Right lobe of liver (tissue), 4 donors: Measurements from ENCODE around the gene RASL10A.

Experiments used
- POLR2A ChIP-seq: fragments of 450-650 bp; IDR thresholded peaks from one replicate; pipeline ENCODE4 v1.6.1; 2017; ENCODE audit warnings: antibody characterized with exemption, mild to moderate bottlenecking
- TF ChIP-seq, protein P1 (sequence below), 4 donors: fragments of 200-600 bp in 3 of 4; fragments of 450-650 bp in 1 of 4; IDR thresholded peaks; one replicate each; pipeline versions ENCODE4 v1.5.1 to v1.8.0; 2016 to 2022; ENCODE audit warnings: antibody characterized with exemption in 4 of 4, mild to moderate bottlenecking in 2 of 4
- donor health status: DM: no; HTN: no; CAD: no.
- donor health status: DM: no; HTN: no; CAD: no.
- donor health status: DM: no; HTN: yes; CAD: no.

DNA sequence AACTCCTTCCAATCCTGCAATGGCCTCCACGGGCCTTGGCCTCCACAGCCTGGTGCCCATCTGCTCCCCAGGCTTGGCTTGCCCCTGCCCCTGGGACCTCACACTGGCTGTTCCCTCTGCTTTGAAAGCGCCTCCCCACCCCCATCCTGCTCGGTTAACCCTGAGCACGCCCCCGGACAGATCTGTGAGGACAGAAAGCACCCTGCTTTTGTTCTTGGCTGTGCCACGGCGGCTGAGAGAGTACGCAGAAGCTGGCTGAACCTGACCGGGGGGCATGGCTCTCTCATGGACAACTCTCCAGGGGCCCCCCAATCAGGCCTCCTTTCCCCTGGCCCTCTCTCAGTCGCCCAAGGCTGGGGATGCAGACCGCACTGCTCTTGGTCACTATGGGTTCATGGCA, 20.2 kb upstream of the RASL10A start:
- TF ChIP-seq, protein P1, sequence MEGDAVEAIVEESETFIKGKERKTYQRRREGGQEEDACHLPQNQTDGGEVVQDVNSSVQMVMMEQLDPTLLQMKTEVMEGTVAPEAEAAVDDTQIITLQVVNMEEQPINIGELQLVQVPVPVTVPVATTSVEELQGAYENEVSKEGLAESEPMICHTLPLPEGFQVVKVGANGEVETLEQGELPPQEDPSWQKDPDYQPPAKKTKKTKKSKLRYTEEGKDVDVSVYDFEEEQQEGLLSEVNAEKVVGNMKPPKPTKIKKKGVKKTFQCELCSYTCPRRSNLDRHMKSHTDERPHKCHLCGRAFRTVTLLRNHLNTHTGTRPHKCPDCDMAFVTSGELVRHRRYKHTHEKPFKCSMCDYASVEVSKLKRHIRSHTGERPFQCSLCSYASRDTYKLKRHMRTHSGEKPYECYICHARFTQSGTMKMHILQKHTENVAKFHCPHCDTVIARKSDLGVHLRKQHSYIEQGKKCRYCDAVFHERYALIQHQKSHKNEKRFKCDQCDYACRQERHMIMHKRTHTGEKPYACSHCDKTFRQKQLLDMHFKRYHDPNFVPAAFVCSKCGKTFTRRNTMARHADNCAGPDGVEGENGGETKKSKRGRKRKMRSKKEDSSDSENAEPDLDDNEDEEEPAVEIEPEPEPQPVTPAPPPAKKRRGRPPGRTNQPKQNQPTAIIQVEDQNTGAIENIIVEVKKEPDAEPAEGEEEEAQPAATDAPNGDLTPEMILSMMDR (IDR thresholded peaks at IDR 0.05), result no peak
- TF ChIP-seq POLR2A, result no peak
